ENCODE results near the gene CDH23.
A peak's percentile ranks its signal among the peaks of the same experiment; 100 is the strongest.

DNA sequence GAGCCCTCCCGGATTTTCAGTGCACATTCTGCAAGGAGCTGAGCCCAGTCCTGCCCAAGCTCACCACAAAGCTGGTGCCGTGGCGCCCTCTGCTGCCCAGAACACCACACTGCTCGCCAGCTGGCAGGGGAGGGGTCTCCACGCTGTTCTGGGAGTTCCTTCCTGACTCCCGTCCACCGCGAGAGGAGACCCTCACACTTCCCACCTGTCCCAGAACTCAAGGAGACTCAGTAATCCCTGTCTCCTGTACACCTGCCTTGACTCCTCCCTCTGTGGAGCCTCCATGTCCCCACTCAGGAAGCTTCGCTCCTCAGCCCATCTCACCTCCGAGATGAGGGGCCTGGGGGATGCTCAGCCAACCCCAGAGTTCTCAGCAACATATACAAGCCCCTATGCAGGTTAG is 311.6 kb downstream of the CDH23 start:
- TF ChIP-seq POLR2AphosphoS5 (IDR thresholded peaks at IDR 0.05): peak; percentile 35 to 52 (median 47)
- TF ChIP-seq, protein P1, sequence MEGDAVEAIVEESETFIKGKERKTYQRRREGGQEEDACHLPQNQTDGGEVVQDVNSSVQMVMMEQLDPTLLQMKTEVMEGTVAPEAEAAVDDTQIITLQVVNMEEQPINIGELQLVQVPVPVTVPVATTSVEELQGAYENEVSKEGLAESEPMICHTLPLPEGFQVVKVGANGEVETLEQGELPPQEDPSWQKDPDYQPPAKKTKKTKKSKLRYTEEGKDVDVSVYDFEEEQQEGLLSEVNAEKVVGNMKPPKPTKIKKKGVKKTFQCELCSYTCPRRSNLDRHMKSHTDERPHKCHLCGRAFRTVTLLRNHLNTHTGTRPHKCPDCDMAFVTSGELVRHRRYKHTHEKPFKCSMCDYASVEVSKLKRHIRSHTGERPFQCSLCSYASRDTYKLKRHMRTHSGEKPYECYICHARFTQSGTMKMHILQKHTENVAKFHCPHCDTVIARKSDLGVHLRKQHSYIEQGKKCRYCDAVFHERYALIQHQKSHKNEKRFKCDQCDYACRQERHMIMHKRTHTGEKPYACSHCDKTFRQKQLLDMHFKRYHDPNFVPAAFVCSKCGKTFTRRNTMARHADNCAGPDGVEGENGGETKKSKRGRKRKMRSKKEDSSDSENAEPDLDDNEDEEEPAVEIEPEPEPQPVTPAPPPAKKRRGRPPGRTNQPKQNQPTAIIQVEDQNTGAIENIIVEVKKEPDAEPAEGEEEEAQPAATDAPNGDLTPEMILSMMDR (IDR thresholded peaks at IDR 0.05 in 8 of 11, conservative IDR thresholded peaks at IDR 0.05 in 3 of 11): peak; percentile 83 to 95 (median 93)
- no peak for TF ChIP-seq POLR2A (IDR thresholded peaks at IDR 0.05)
